Measurements from ENCODE around the gene TMEM179B. TPM values are rescaled to one million over a fixed set of nuclear protein-coding genes. Genes with fewer than 3 reads are reported as not detected.

The TMEM179B gene
- total RNA-seq, 1 experiment from 2014 or later: 51.6 TPM

DNA sequence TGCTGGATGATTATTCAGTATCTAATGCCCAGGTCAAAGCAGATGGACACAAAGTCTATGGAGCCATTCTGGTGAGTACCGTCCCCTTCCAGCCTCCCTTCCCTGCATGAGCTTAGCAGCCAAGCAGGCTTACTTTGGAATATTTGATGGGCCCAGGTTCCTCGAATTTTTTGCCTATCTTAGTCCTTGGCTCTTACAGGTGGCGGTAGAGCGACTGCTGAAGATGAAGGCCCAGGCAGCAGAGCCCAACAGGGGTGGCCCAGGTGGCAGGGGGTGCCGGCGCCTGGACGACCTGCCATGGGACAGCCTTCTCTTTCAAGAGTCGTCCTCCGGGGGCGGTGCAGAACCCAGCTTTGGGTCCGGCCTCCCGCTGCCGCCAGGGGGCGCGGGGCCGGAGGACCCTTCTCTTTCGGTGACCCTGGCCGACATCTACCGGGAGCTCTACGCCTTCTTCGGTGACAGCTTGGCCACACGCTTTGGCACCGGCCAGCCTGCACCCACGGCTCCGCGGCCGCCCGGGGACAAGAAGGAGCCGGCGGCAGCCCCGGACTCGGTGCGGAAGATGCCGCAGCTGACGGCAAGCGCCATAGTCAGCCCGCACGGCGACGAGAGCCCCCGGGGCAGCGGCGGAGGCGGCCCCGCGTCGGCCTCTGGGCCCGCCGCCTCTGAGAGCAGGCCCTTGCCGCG is 741 bp upstream of the TMEM179B start:
- H3K27me3 ChIP-seq (ENCODE audit: insufficient read depth, low read length): no peaks in the 10 kb centered on the region
- TF ChIP-seq EZH2phosphoT487 (IDR thresholded peaks at IDR 0.05; ENCODE audit: borderline replicate concordance) (no peak), RAD21 (IDR thresholded peaks at IDR 0.05; ENCODE audit: low read depth) (no peak), EZH2 (IDR thresholded peaks at IDR 0.05) (no peak), CBX3 (IDR thresholded peaks at IDR 0.05; ENCODE audit: low read depth) (no peak), FOSL1 (IDR thresholded peaks at IDR 0.05; ENCODE audit: low read depth) (no peak), EGR1 (IDR thresholded peaks at IDR 0.05; ENCODE audit: low read depth) (no peak), SRF (IDR thresholded peaks at IDR 0.05; ENCODE audit: low read depth) (no peak), POLR2AphosphoS5 (IDR thresholded peaks at IDR 0.05; ENCODE audit: low read depth, low read length) (no peak), CEBPB (IDR thresholded peaks at IDR 0.05; ENCODE audit: low read depth) (no peak), ELF1 (IDR thresholded peaks at IDR 0.05; ENCODE audit: borderline replicate concordance, low read depth) (no peak), JUND (IDR thresholded peaks at IDR 0.05) (no peak), REST (IDR thresholded peaks at IDR 0.05; ENCODE audit: low read depth) (no peak), SIN3A (IDR thresholded peaks at IDR 0.05; ENCODE audit: low read depth) (no peak), SP1 (IDR thresholded peaks at IDR 0.05; ENCODE audit: low read depth) (no peak), YY1 (IDR thresholded peaks at IDR 0.05; ENCODE audit: extremely low read depth, insufficient replicate concordance, low read depth, low read length) (peak; percentile 70)
- TF ChIP-seq, protein P1, sequence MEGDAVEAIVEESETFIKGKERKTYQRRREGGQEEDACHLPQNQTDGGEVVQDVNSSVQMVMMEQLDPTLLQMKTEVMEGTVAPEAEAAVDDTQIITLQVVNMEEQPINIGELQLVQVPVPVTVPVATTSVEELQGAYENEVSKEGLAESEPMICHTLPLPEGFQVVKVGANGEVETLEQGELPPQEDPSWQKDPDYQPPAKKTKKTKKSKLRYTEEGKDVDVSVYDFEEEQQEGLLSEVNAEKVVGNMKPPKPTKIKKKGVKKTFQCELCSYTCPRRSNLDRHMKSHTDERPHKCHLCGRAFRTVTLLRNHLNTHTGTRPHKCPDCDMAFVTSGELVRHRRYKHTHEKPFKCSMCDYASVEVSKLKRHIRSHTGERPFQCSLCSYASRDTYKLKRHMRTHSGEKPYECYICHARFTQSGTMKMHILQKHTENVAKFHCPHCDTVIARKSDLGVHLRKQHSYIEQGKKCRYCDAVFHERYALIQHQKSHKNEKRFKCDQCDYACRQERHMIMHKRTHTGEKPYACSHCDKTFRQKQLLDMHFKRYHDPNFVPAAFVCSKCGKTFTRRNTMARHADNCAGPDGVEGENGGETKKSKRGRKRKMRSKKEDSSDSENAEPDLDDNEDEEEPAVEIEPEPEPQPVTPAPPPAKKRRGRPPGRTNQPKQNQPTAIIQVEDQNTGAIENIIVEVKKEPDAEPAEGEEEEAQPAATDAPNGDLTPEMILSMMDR (IDR thresholded peaks at IDR 0.05 in 2 of 3, conservative IDR thresholded peaks at IDR 0.05 in 1 of 3; ENCODE audit: borderline replicate concordance in 1 of 3, insufficient read depth in 1 of 3, low read depth in 2 of 3, low read length in 2 of 3): peak in 2 of 3 experiments; percentile 88 to 99; a peak in 4 of 6 replicates
- TF ChIP-seq, protein P2, sequence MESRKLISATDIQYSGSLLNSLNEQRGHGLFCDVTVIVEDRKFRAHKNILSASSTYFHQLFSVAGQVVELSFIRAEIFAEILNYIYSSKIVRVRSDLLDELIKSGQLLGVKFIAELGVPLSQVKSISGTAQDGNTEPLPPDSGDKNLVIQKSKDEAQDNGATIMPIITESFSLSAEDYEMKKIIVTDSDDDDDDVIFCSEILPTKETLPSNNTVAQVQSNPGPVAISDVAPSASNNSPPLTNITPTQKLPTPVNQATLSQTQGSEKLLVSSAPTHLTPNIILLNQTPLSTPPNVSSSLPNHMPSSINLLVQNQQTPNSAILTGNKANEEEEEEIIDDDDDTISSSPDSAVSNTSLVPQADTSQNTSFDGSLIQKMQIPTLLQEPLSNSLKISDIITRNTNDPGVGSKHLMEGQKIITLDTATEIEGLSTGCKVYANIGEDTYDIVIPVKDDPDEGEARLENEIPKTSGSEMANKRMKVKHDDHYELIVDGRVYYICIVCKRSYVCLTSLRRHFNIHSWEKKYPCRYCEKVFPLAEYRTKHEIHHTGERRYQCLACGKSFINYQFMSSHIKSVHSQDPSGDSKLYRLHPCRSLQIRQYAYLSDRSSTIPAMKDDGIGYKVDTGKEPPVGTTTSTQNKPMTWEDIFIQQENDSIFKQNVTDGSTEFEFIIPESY (IDR thresholded peaks at IDR 0.05; ENCODE audit: extremely low read depth, insufficient replicate concordance, low read length): no peak
- no peaks in the 10 kb centered on the region for H3K9me3 ChIP-seq (ENCODE audit: control insufficient read depth in 1 of 2, insufficient read depth in 1 of 2, low read depth in 1 of 2, low read length in 2 of 2)
- H3K4me1 ChIP-seq (ENCODE audit: control insufficient read depth in 1 of 2, insufficient read depth in 2 of 2, low read length in 2 of 2): peaks cover 17 to 38% of the 10 kb centered on the region in 2 experiments; a peak in 3 of 4 replicates
- ATAC-seq (peak; percentile 72), DNase-seq (ENCODE audit: low read depth, low spot score) (peak; percentile 67)
- H3K9ac ChIP-seq (ENCODE audit: low read length): peak overlapping the region; percentile 86
- intact Hi-C loops (cut with micrococcal nuclease): loop anchor here (1.0 to 5.0 kb wide), 4 partner anchors 54 to 114 kb away; partner anchors contain the start of genes LBHD1, SLC3A2 and UQCC3
- H3K4me2 ChIP-seq (ENCODE audit: low read length): peak overlapping the region; percentile 91
- RAD21 ChIA-PET (ENCODE audit: low non-redundant PET in 1 of 2, low total read pairs in 2 of 2, uncharacterized antibody in 2 of 2, unreplicated experiment in 2 of 2): interaction anchor here in 1 of 2 experiments (1.0 kb wide), 1 partner anchor 32 kb away, joined by 3 read pairs; the partner anchor contains the start of gene ZBTB3
- POLR2A ChIA-PET: interaction anchor here (0.6 to 6.1 kb wide), 10 partner anchors 16 to 129 kb away, joined by 3 to 82 read pairs (median 5); partner anchors contain the start of genes NXF1, SLC3A2, TAF6L and WDR74
- no TSS peak for BruUV-seq (replicated peaks)
- H3K9me2 ChIP-seq (ENCODE audit: insufficient read depth): no peaks in the 10 kb centered on the region
- H3K4me3 ChIP-seq (replicated peaks in 1 of 2; ENCODE audit: low read depth in 1 of 2, low read length in 2 of 2): peak overlapping the region; percentile 62 to 80
- CTCF ChIA-PET: interaction anchor here (0.7 to 2.5 kb wide), 27 partner anchors 9 to 392 kb away, joined by 3 to 27 read pairs (median 4); partner anchors contain the start of genes C11orf98, CSKMT, HNRNPUL2 and POLR2G
- H3K36me3 ChIP-seq (ENCODE audit: control insufficient read depth in 1 of 2, insufficient read depth in 2 of 2, low read length in 2 of 2): peaks cover 0 to 19% of the 10 kb centered on the region in 2 experiments; a peak in 1 of 4 replicates
- no peak overlapping the region for H2AFZ ChIP-seq (ENCODE audit: low read depth, low read length, poor library complexity, severe bottlenecking)
- H4K20me1 ChIP-seq (ENCODE audit: insufficient read depth): no peaks in the 10 kb centered on the region
- peak overlapping the region; percentile 96 for H3K27ac ChIP-seq (ENCODE audit: low read depth, low read length)
- peaks cover 48% of the 10 kb centered on the region for H3K79me2 ChIP-seq (ENCODE audit: insufficient read depth, low read length)
